ENCODE results near the gene SCUBE3.

SCUBE3 gene

DNA sequence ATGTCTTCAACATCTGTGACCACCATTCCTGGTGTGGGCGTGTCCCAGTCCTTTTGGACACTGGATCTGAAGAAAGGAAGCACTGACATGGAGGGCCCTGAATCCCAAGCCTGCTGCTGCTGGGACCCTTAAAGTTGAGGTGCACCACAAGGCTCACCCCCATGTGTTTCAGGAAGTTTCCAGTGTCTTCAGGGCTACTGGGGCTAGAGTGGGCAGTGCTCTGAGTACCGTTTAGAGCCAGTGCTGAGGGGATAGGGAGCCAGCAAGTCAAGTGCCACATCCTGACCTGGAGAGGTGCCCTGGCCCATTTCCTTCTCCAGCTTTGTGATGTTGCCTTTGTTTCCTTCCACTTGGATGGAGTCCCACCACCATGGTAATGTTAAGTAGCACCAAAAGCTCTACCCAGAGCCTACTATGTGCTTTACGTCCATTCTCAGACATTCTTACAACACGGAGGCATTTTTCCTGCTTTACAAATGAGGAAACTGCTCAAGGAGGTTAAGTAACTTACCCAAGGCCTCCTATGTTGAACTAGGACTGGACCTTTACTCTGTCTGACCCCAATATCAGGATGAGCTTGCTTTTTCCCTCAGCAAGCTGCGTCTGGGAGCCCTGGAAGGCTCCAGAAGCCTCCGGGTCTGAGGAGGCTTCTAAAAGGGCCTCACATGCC is 83.3 kb downstream of the SCUBE3 start:
- Histone ChIP-seq H3K4me2 (ENCODE audit: low read length) (peak overlapping the region; percentile 33; the same call in 1 of the 2 replicates), H2AFZ (ENCODE audit: low read length) (no peak overlapping the region), H3K36me3 (ENCODE audit: insufficient read depth, low read length) (peaks cover 32% of the 10 kb centered on the region), H3K4me3 (ENCODE audit: low read depth, low read length, poor library complexity, severe bottlenecking) (no peak overlapping the region), H3K27ac (ENCODE audit: low read depth, low read length, poor library complexity, severe bottlenecking) (peak overlapping the region; percentile 56), H3K9me2 (ENCODE audit: low read depth, low read length) (no peaks in the 10 kb centered on the region), H3K79me2 (ENCODE audit: insufficient read depth, low read length) (no peaks in the 10 kb centered on the region), H3K4me1 (ENCODE audit: insufficient read depth, low read length, severe bottlenecking) (peaks cover 45% of the 10 kb centered on the region), H3K27me3 (ENCODE audit: insufficient read depth, low read length) (no peaks in the 10 kb centered on the region), H3F3A (ENCODE audit: insufficient read depth, low read length) (no peaks in the 10 kb centered on the region), H3K9ac (ENCODE audit: low read length) (peak overlapping the region; percentile 31; the same call in 1 of the 2 replicates), H3K9me3 (ENCODE audit: low read length) (no peaks in the 10 kb centered on the region), H4K20me1 (ENCODE audit: insufficient read depth, low read length) (no peaks in the 10 kb centered on the region)
- TF ChIP-seq, protein P1, sequence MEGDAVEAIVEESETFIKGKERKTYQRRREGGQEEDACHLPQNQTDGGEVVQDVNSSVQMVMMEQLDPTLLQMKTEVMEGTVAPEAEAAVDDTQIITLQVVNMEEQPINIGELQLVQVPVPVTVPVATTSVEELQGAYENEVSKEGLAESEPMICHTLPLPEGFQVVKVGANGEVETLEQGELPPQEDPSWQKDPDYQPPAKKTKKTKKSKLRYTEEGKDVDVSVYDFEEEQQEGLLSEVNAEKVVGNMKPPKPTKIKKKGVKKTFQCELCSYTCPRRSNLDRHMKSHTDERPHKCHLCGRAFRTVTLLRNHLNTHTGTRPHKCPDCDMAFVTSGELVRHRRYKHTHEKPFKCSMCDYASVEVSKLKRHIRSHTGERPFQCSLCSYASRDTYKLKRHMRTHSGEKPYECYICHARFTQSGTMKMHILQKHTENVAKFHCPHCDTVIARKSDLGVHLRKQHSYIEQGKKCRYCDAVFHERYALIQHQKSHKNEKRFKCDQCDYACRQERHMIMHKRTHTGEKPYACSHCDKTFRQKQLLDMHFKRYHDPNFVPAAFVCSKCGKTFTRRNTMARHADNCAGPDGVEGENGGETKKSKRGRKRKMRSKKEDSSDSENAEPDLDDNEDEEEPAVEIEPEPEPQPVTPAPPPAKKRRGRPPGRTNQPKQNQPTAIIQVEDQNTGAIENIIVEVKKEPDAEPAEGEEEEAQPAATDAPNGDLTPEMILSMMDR (IDR thresholded peaks at IDR 0.05; ENCODE audit: low read length) = no peak
- TF ChIP-seq EZH2 (IDR thresholded peaks at IDR 0.05; ENCODE audit: borderline replicate concordance, low read length) = no peak

- H3K27me3 ChIP-seq (ENCODE audit: insufficient read depth, low read length) = no peaks in the 10 kb centered on the region
- H4K20me1 ChIP-seq (ENCODE audit: insufficient read depth, low read length) = no peaks in the 10 kb centered on the region
- H3K9me2 ChIP-seq (ENCODE audit: low read depth, low read length) = no peaks in the 10 kb centered on the region
- no peaks in the 10 kb centered on the region for H3F3A ChIP-seq (ENCODE audit: insufficient read depth, low read length)
- peak within 1 kb of the TSS; percentile 69 for H3K4me3 ChIP-seq (ENCODE audit: low read depth, low read length, poor library complexity, severe bottlenecking)
- peak within 1 kb of the TSS; percentile 74 for H3K27ac ChIP-seq (ENCODE audit: low read depth, low read length, poor library complexity, severe bottlenecking)
- H3K79me2 ChIP-seq (ENCODE audit: insufficient read depth, low read length) = no peaks in the 10 kb centered on the region
- no peak within 1 kb of the TSS for H2AFZ ChIP-seq (ENCODE audit: low read length)
- peaks cover 45% of the 10 kb centered on the region for H3K4me1 ChIP-seq (ENCODE audit: insufficient read depth, low read length, severe bottlenecking)
- no peaks in the 10 kb centered on the region for H3K9me3 ChIP-seq (ENCODE audit: low read length)
- peaks cover 28% of the 10 kb centered on the region for H3K36me3 ChIP-seq (ENCODE audit: insufficient read depth, low read length)
- TF ChIP-seq, protein P1 (IDR thresholded peaks at IDR 0.05; ENCODE audit: low read length) = peak; percentile 88
- TF ChIP-seq EZH2 (IDR thresholded peaks at IDR 0.05; ENCODE audit: borderline replicate concordance, low read length) = no peak
- H3K4me2 ChIP-seq (ENCODE audit: low read length) = peak within 1 kb of the TSS; percentile 78
- H3K9ac ChIP-seq (ENCODE audit: low read length) = peak within 1 kb of the TSS; percentile 79
Measured at GRCh38 chr6:35297601-35298481, 84.1 kb downstream of the SCUBE3 start, which contains the start of gene DEF6. DEF6 (plus strand) TSS chr6:35297818; CDS start chr6:35297857, 39 bp downstream.

GRCh38 chr6:35298625-35299140 is 84.9 kb downstream of the SCUBE3 start:
- no peaks in the 10 kb centered on the region for H3K9me2 ChIP-seq (ENCODE audit: low read depth, low read length)
- H3K27ac ChIP-seq (ENCODE audit: low read depth, low read length, poor library complexity, severe bottlenecking) = peak overlapping the region; percentile 74
- H3K9me3 ChIP-seq (ENCODE audit: low read length) = no peaks in the 10 kb centered on the region
- H3K4me3 ChIP-seq (ENCODE audit: low read depth, low read length, poor library complexity, severe bottlenecking) = peak overlapping the region; percentile 69
- no peaks in the 10 kb centered on the region for H3K27me3 ChIP-seq (ENCODE audit: insufficient read depth, low read length)
- H4K20me1 ChIP-seq (ENCODE audit: insufficient read depth, low read length) = no peaks in the 10 kb centered on the region
- H2AFZ ChIP-seq (ENCODE audit: low read length) = no peak overlapping the region
- H3F3A ChIP-seq (ENCODE audit: insufficient read depth, low read length) = no peaks in the 10 kb centered on the region
- H3K4me2 ChIP-seq (ENCODE audit: low read length) = peak overlapping the region; percentile 78
- no peak for TF ChIP-seq EZH2 (IDR thresholded peaks at IDR 0.05; ENCODE audit: borderline replicate concordance, low read length)
- TF ChIP-seq, protein P1 (IDR thresholded peaks at IDR 0.05; ENCODE audit: low read length) = no peak
- H3K9ac ChIP-seq (ENCODE audit: low read length) = peak overlapping the region; percentile 79
- no peaks in the 10 kb centered on the region for H3K79me2 ChIP-seq (ENCODE audit: insufficient read depth, low read length)
- H3K4me1 ChIP-seq (ENCODE audit: insufficient read depth, low read length, severe bottlenecking) = peaks cover 53% of the 10 kb centered on the region
- H3K36me3 ChIP-seq (ENCODE audit: insufficient read depth, low read length) = peaks cover 20% of the 10 kb centered on the region
